NCI-H2107 (cell line): ENCODE measurements around the gene ACSBG1.

ENCODE experiments used
- DNase-seq: peaks from one replicate; lab custom pipeline; 2025; lab: John Stamatoyannopoulos, UW

ACSBG1 gene

DNA sequence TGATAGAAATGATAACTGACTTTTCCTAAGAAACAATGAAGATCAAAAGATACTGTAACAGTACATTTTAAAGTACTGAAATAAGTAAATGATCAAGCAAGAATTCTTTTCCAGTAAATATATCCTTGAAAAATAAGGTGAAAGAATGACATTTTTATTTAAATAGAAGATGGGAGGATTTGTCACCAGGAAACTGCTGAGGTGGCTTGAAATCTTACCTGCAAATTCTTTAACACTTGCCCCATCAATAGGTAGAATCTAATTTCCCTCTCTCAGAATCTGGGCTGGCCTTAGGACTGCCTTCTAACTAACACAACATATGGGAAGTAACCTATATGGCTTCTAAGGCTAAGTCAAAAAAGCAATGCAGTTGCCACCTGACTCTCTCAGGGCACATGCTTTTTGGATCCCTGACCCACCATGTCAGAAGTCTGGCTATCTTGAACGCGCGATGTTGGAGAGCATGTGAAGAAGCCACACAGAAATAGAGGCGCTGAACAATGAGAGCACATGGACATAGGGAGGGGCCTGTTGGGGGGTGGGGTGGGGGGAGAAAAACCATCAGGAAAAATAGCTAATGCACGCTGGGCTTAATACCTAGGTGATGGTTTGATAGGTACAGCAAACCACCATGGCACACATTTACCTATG lies 11.5 kb downstream of the ACSBG1 start:
- no peak for DNase-seq

DNA sequence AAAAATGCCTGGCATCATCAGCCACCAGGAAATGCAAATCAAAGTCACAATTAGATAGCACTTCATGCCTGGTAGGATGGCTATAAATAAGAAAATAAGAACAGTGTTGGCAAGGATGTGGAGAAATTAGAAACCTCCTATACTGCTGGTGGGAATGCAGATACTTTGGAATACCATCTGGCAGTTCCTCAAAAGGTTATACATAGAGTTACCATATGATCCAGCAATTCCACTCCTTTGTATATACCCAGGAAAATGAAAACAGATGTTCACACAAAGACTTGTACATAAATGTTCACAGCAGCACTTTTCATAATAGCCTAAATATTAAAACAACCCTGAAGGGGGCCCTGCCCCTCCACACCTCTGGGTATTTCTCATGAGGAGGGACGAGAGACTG lies 13.7 kb downstream of the ACSBG1 start:
- no peak for DNase-seq

DNA sequence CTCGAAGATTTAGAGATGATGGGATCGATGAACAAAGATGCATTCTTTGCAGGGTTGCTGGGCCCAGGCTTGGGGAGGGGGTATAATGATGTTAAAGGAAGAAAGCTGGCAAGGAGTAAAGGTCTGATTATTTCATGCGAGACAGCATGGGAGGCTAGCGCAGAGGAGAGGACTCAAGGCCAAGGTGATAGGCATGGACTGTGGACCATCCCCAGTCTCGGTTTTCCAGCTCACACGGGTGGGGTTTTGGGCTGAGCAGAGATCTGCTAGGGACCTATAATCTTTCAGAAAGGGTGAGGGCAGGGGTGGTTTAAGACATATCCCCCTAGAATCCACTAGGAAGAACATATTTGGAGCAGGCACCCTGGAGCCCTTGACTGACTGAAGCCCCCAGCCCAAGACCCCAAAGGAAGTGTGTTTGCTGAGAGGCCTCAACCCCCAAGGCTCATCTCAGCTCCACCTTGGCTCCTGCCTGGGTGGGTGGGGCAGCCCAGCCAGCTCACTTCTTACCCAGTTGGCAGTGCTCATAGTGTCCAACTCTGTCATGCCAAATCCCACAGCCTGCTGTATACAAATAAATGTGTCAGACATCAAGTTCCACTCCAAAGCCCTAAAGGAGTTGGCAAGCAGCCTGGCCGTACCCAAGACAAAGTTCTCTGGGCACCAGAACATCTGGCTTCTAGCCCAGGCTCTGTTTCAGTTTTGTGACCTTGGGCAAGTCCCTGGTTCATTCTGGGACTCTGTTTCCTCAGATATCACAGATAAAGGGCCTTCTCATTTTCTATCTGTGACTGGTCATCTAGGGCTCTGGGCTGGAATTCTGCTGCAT lies 17.9 kb downstream of the ACSBG1 start:
- no peak for DNase-seq

DNA sequence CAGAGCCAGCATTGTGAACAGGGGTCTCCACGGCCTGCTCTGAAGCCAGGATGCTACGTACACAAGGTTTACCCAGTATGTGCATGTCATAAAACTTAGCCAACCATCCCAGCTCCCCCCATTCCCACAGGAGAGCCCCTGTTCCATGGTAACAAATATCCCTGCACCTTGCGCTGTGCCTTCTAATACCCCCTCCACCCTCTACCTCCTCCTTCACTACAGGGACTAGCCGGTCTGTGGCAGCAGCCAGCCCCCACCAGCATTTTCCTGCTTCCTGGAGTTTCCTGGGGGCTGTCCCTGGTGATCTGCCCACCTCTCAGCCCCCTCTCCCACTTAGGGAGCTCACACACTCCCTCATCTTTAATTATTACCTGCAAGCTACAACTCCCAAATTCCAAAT lies 20.4 kb downstream of the ACSBG1 start:
- no peak for DNase-seq

DNA sequence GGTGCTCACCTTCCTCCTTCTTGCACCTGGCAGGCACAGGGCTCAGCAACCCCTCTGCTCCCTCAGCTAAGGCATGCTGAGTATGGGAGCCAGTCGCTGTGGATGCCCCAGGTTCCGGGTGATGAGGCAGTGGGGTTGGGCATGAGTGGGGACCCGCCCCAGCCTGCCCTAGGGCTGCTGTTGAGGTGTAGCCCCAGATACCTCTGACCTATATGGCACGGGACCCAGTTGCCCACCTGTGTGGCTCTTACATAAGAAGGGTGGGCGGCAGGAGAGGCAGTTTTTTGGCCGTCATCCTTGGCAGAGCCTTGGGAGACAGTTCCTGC lies 21.0 kb downstream of the ACSBG1 start:
- DNase-seq = no peak

- no peak for DNase-seq
Observed at GRCh38 chr15:78212546-78213424, 21.6 kb downstream of the ACSBG1 start.

DNA sequence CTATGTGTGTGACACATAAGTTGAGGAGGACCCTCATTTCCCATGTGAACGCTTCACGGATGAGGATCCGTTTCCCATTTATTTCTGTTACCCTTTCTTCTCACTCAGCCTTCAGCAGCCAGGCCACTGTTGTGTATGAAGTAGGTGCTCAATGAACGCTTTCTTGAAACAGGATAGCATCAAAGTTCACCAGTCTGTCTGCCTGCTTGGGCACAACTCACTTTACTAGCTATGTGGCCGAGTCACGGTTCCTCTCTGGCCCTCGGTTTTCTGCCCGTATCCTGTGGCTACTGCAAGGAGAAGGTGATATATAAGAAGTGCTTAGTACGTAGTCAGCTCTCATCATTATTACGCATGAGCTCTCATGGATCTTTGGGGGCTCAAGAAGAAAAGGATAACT lies 22.4 kb downstream of the ACSBG1 start:
- no peak for DNase-seq

DNA sequence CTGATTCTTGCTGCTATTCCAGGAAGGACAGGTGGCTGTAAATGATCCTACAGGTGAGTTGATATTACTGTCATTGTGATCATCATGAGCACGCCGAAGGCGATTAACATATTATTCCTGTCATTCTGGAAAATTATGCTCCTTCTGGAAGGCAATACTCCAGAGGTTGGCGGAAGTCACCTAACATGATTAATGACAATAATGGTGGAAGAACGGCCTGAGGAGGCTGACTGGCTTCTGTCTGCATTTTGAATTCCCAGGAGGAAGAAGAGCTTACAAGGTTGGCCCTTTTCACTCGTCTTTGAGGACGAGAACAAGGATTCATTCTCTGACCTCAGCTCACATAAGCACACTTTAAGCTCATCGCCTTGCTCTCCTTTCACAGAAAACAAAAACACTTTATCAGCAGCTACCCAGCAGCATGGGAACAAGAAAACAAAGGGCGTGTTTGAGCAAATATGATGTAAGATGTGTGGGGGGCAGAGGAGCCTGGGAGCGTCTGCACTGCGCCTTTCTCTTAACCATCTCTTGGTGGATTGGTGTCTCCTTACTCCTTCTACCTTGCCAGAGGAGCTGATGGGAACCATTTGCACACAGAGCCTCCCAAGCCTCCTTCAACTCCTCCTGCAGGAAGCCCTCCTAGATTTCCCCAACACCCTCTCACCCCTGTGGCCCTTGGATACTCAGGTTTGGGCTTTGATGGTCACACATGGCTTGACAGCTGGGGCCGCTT lies 23.0 kb downstream of the ACSBG1 start:
- no peak for DNase-seq

GRCh38 chr15:78210349-78210717 lies 24.0 kb downstream of the ACSBG1 start:
- no peak for DNase-seq

DNA sequence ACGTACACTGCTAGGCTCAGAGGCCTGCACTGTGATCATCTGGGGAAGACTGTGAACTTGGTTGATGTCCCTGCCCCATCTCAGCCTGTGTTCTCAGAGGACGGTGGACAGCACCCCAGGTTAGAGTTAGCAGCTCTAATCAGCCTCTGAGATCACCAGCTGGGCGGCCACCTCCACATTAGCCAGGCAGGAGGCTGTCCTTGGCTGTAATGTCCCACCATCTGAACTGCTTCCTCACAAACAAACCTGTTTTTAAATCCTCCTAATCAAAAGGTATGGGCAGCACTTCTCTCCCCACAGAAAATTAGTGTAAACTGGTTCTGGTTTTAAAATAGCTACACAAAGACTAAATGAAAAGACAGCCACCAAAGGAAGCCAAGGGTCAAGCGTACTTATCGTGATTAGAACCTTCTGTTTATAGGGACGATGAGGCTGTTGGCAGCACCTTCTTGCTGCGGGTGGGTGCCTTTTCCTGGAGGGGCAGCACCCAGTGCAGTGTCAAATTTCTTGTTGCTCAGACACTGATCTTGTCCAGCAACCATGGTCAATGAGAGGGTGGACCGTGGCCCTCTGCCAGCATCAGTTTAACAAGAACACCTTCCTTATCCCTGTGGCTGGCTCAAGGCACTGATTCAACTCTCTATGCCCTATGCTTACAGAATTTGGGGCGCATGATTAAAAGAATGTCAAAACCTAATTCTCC lies 24.6 kb downstream of the ACSBG1 start:
- no peak for DNase-seq

- DNase-seq = no peak
Observed at GRCh38 chr15:78208887-78209645, 25.3 kb downstream of the ACSBG1 start.

DNA sequence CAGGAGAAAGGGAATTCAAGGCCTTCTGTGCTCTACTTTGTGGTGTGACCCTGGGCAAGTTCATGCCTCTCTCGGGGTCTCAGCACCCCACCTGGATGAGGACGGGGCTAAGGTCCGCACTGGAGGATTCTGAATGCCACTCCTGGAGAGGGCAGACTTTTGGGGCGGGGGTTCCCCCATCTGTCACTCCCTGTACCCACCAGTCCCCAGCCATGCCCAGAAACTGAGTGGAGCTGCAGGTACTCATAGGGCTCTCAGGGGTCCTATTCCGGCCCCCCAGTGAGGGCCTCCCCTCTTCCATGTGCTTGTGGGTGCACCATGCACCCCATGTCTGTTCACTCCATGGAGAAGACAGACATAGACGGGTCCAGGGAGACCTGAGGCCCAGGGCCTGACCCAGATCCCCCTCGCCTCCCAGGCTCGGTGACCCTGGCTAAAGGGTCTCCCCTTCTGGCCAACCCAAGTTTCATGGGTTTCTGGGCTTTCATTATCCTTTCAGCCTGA lies 26.0 kb downstream of the ACSBG1 start:
- DNase-seq = no peak

GRCh38 chr15:78207641-78208340 lies 26.6 kb downstream of the ACSBG1 start:
- DNase-seq = no peak

GRCh38 chr15:78207110-78207458 lies 27.3 kb downstream of the ACSBG1 start:
- no peak for DNase-seq

GRCh38 chr15:78206326-78207109 lies 27.8 kb downstream of the ACSBG1 start:
- no peak for DNase-seq

DNA sequence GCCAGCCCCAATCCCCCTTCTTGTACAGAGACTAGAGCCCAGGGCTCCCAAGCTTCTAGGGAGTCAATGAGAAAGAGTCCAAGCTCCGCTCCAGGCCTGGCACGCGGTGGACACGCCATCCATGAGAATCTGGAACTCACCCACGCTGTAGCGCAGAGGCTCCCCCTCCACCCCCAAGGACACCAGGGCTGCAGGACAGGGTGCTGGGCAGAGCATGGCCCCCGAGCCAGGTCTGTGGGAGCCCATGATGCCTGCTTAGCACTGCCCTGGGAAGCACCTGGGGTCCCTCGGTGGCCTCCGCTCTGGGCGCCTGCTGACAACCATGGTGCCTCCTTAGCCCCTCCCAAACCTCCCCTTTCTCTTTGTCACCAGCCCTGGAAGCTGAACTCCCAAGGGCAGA lies 28.5 kb downstream of the ACSBG1 start:
- DNase-seq = no peak

DNA sequence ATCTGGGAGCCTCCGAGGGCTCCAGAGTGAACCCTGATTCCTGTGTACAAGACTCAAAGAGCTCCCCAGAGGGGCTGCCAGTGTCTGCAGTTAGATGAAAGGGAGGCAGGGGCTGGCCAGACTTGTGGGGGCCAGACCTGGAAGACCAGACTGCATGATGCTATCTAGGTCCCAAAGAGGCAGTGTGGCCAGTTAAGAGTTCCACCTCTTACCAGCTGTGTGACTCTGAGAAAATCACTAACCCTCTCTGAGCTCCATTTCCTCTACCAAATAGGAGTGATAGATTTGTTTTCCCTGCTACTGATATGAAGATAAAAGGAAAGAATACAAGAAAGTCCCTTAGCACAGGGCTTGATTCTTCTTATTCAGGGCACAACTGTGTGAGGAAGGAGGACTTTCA lies 29.0 kb downstream of the ACSBG1 start:
- DNase-seq = no peak

DNA sequence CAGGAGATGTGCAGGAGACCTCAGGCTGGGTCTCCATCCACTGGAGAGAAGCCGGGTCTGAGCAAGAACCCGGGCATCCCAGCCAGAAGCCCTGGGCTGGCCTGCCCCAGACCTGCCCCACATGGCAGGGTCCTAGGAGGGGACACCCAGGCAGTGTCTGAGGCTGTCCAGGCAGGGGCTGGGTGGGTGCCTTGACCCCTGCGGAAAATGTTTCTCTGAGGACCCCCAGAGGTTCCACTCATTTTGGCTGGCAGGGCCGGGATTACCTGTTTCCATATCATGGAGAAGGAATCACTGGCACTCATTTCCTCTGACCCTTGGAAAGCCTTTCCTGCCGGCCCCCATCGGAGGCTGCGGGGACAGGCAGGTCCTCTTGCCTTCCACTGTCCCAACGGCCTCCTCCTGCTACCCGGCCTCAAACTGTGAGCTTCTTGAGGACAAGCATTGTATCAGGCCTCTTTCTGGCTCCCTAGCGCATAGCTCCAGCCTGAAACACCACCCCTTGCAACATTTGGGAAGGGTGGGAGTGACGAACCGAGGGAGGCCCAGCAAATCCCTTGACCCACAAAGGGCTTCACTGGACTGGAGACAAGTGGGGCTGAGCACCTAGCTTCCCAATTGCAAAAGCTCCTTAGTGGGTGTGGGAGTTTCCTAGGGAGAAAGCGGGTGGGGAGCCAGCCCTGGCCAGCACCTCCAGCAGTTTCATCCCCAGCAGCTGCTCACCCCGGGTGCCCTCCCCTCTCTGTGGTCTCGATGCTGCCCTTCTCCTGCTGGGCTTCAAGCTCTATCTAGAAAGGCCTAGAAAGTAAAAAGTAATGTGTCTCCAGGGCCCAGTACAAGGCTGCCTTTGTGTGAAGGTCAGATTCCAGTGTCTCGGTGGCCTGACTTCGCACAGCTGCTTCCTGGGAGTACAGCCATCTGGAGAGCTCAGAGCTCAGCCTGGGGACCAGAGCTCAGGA lies 29.7 kb downstream of the ACSBG1 start:
- DNase-seq = no peak
